Bronchus fibroblast of lung (primary cell): ENCODE data around the gene SH3BP5. TPM values are rescaled to one million over a fixed set of nuclear protein-coding genes. Genes with fewer than 3 reads are reported as not detected.

Source experiments
- total RNA-seq: library from RNA; depleted of rRNA; stranded (reverse); fragments of >200 nt; gene quantifications from 2 replicates; pipeline ENCODE4 v1.2.3, GENCODE V29; 2015

Gene SH3BP5
- 6.5 and 6.6 TPM in 2 replicates for total RNA-seq

GRCh38 chr3:15332405-15333098 lies at the start of gene SH3BP5:
Gene SH3BP5, minus strand, starts transcription at chr3:15332586. Its CDS starts 178 bp downstream, at chr3:15332408.

GRCh38 chr3:15205934-15206661 lies 126.3 kb downstream of the SH3BP5 start, which contains the start of gene CAPN7:
Gene CAPN7, plus strand, starts transcription at chr3:15206246. Its CDS starts 250 bp downstream, at chr3:15206496.

Other genes starting within 250 kb of the SH3BP5 start
- 15.5 and 16.1 TPM in 2 replicates for gene RBSN, start 233.4 kb downstream of the SH3BP5 start, total RNA-seq
- 8.6 and 16.6 TPM in 2 replicates for gene CAPN7, start 126.3 kb downstream of the SH3BP5 start, total RNA-seq
- gene METTL6, start 95.0 kb upstream of the SH3BP5 start, total RNA-seq, result 16.0 and 24.1 TPM in 2 replicates
- 12.6 and 13.8 TPM in 2 replicates for gene EAF1, start 95.0 kb upstream of the SH3BP5 start, total RNA-seq
- gene COLQ, start 189.1 kb upstream of the SH3BP5 start, total RNA-seq, result 0.15 and 0.17 TPM in 2 replicates